HepG2 (cell line): ENCODE data around the gene KCNK2. TPM values are rescaled to one million over a fixed set of nuclear protein-coding genes. Genes with fewer than 3 reads are reported as not detected.

ENCODE experiments used
- ATAC-seq: fragments of 200-7000 bp; cut with Tn5 transposase; 3 replicates; pipeline ENCODE4 v1.9.1; 2020; ENCODE audit warnings: mild to moderate bottlenecking, moderate library complexity
- BruUV-seq: library from RNA; stranded (reverse); fragments of 400-500 nt; replicated peaks from 2 replicates; lab custom pipeline; 2021; lab: Mats Ljungman, UMichigan
- CTCF ChIA-PET: fragments of 300-600 bp; formaldehyde crosslinking; extraction: SDS; loops from one replicate; lab custom pipeline; 2021; ENCODE audit warnings: low total read pairs, inconsistent platforms, low intra/inter-chr PET ratio; lab: Yijun Ruan, JAX
- POLR2A ChIA-PET: fragments of 350-600 bp; sonication (Branson Sonifier 250); formaldehyde crosslinking; loops from one replicate; lab custom pipeline; 2020; ENCODE audit warnings: antibody characterized with exemption, inconsistent platforms; lab: Yijun Ruan, JAX
- DNase-seq: peaks from one replicate; pipeline ENCODE4 v3.0.0-alpha.2; 2015; ENCODE audit warnings: low spot score
- FAIRE-seq: peaks from 3 replicates; lab custom pipeline; 2011; peaks lifted over from hg19 to GRCh38; lab: Jason Lieb, UNC
- H2AFZ ChIP-seq: one replicate; pipeline ENCODE4 v1.6.1; 2011; ENCODE audit warnings: low read length, inconsistent platforms
- H3K27ac ChIP-seq: fragments of 300-600 bp; 3 replicates; pipeline ENCODE4 v1.8.0; 2011; ENCODE audit warnings: mixed run types, mild to moderate bottlenecking, mixed read lengths, low read length, inconsistent platforms; ENCODE audit not compliant: insufficient read depth; ENCODE audit errors: extremely low read length
- H3K27me3 ChIP-seq, 2 experiments: fragments of 200-600 bp in 1 of 2; 2 replicates in 1 of 2; 3 replicates in 1 of 2; pipeline versions ENCODE4 v1.6.0 to v1.8.0; 2011; ENCODE audit warnings: low read length in 2 of 2, mild to moderate bottlenecking in 2 of 2, moderate library complexity in 2 of 2, inconsistent platforms in 1 of 2; ENCODE audit not compliant: insufficient read depth in 2 of 2, control insufficient read depth in 1 of 2
- H3K36me3 ChIP-seq, 2 experiments: fragments of 200-600 bp in 1 of 2; replicated peaks in 1 of 2; 2 replicates in 1 of 2; 3 replicates in 1 of 2; pipeline versions ENCODE4 v1.5.1 to v1.8.0; 2011; ENCODE audit warnings: low read length in 2 of 2, inconsistent platforms in 1 of 2; ENCODE audit not compliant: insufficient read depth in 2 of 2, control insufficient read depth in 1 of 2
- H3K4me1 ChIP-seq: 2 replicates; pipeline ENCODE4 v1.5.1; 2012; ENCODE audit warnings: low read length, inconsistent platforms; ENCODE audit not compliant: insufficient read depth
- H3K4me2 ChIP-seq: 2 replicates; pipeline ENCODE4 v1.6.0; 2011; ENCODE audit warnings: low read depth, low read length, inconsistent platforms
- H3K4me3 ChIP-seq, 3 experiments: fragments of 200-600 bp in 1 of 3; sonication (generic), shearing (Covaris generic) in 1 of 3; replicated peaks in 1 of 3; 2 replicates each; pipeline ENCODE4 v1.5.1; 2011 to 2016; ENCODE audit warnings: low read length in 3 of 3, inconsistent platforms in 2 of 3, low read depth in 2 of 3, mild to moderate bottlenecking in 2 of 3, control low read depth in 1 of 3, mixed read lengths in 1 of 3; ENCODE audit not compliant: insufficient read depth in 1 of 3
- H3K79me2 ChIP-seq: one replicate; pipeline ENCODE4 v1.6.1; 2011; ENCODE audit warnings: low read length, inconsistent platforms; ENCODE audit not compliant: insufficient read depth
- H3K9ac ChIP-seq: 2 replicates; pipeline ENCODE4 v1.6.0; 2011; ENCODE audit warnings: mild to moderate bottlenecking, low read depth, low read length, inconsistent platforms; ENCODE audit not compliant: insufficient read depth
- H3K9me3 ChIP-seq: 2 replicates; pipeline ENCODE4 v1.5.1; 2012; ENCODE audit warnings: mild to moderate bottlenecking, low read length
- H4K20me1 ChIP-seq: 2 replicates; pipeline ENCODE4 v1.6.0; 2011; ENCODE audit warnings: inconsistent platforms, mild to moderate bottlenecking, low read length, moderate library complexity; ENCODE audit not compliant: insufficient read depth
- EHMT2 ChIP-seq: fragments of 200-600 bp; sonication (generic); IDR thresholded peaks from 2 replicates; pipeline ENCODE4 v1.7.0; 2017; ENCODE audit warnings: antibody characterized with exemption, low read depth, low read length, borderline replicate concordance
- HNRNPL ChIP-seq: fragments of 200-400 bp; formaldehyde crosslinking; IDR thresholded peaks from 2 replicates; pipeline ENCODE4 v1.6.1; 2017; ENCODE audit warnings: mild to moderate bottlenecking, low read depth, low read length
- HOXA5 ChIP-seq: sonication (generic); formaldehyde crosslinking; IDR thresholded peaks from 2 replicates; pipeline ENCODE4 v1.4.0; 2020; ENCODE audit warnings: missing genetic modification reagents
- KDM5A ChIP-seq: fragments of 200-600 bp; sonication (generic); IDR thresholded peaks from 2 replicates; pipeline ENCODE4 v1.7.0; 2018; ENCODE audit warnings: antibody characterized with exemption, mild to moderate bottlenecking, low read length, borderline replicate concordance
- KLF9 ChIP-seq: IDR thresholded peaks from 2 replicates; pipeline ENCODE4 v1.6.1; 2016; ENCODE audit warnings: low read depth
- NFKBIZ ChIP-seq: IDR thresholded peaks from 2 replicates; pipeline ENCODE4 v1.6.1; 2018; ENCODE audit warnings: missing genetic modification reagents, missing compliant biosample characterization
- TAF15 ChIP-seq: fragments of 200-400 bp; formaldehyde crosslinking; IDR thresholded peaks from one replicate; pipeline ENCODE4 v1.6.1; 2018; ENCODE audit warnings: mild to moderate bottlenecking, low read depth, low read length; ENCODE audit not compliant: poor library complexity, severe bottlenecking
- ZFP36L2 ChIP-seq: sonication (generic); formaldehyde crosslinking; IDR thresholded peaks from 2 replicates; pipeline ENCODE4 v1.4.0; 2020; ENCODE audit warnings: missing genetic modification reagents
- ZSCAN29 ChIP-seq: sonication (generic); formaldehyde crosslinking; conservative IDR thresholded peaks from 2 replicates; pipeline ENCODE4 v1.4.0; 2020; ENCODE audit warnings: mild to moderate bottlenecking, missing genetic modification reagents
- WGBS: methylation state at CpG from one replicate; pipeline ENCODE4 v1.1.6; 2017; ENCODE audit warnings: low lambda C conversion rate; 5-methylcytosine and 5-hydroxymethylcytosine counted together
- in situ Hi-C: cut with HindIII; loops from 2 replicates; pipeline ENCODE4 v1.10.0; 2017; ENCODE audit warnings: low pct_unique_long_range_greater_than_20kb; ENCODE audit not compliant: extremely low pct_ligation_motif_present
- intact Hi-C: fragments of 100-400 bp; cut with micrococcal nuclease; formaldehyde crosslinking; loops from one replicate; pipeline ENCODE4 v1.10.0; 2022; ENCODE audit not compliant: unreplicated experiment
- polyA plus RNA-seq, 8 experiments: library from polyadenylated mRNA; depleted of rRNA in 3 of 8; stranded (reverse) in 7 of 8; unstranded in 1 of 8; fragments of >200 nt; fragmentation: Illumina TruSeq in 4 of 8; extraction: Trizol in 4 of 8; gene quantifications; 2 replicates each; pipeline versions ENCODE4 v1.2.1 to v1.2.3, GENCODE V29; 2011 to 2016; ENCODE audit warnings: low read depth in 4 of 8, missing spikeins in 1 of 8, mixed read lengths in 1 of 8; ENCODE audit not compliant: insufficient read depth in 1 of 8
- total RNA-seq, 5 experiments: library from RNA; depleted of rRNA; stranded (reverse); fragments of >200 nt; fragmentation: Illumina TruSeq; extraction: Trizol; gene quantifications; 2 replicates each; pipeline ENCODE4 v1.2.3, GENCODE V29; 2016; ENCODE audit warnings: low read depth in 1 of 5
- TF ChIP-seq, protein P1 (sequence below): sonication (generic); formaldehyde crosslinking; IDR thresholded peaks from 2 replicates; pipeline ENCODE4 v1.4.0; 2020; ENCODE audit warnings: mild to moderate bottlenecking, missing genetic modification reagents
- TF ChIP-seq, protein P2 (sequence below): sonication (generic); formaldehyde crosslinking; IDR thresholded peaks from 2 replicates; pipeline ENCODE4 v1.4.0; 2020; ENCODE audit warnings: missing genetic modification reagents, mild to moderate bottlenecking, borderline replicate concordance

KCNK2 gene
- total and polyA plus RNA-seq, 2 of the 13 experiments (the other 11 are each of a cell fraction or from before 2014, with no cell fraction given) = not detected

- Histone ChIP-seq H3K4me1 (no peaks in the 10 kb centered on the region), H3K9me3 (no peaks in the 10 kb centered on the region), H4K20me1 (no peaks in the 10 kb centered on the region), H3K27me3 (no peaks in the 10 kb centered on the region; a peak in 1 of 5 replicates), H2AFZ (no peak overlapping the region), H3K9ac (no peak overlapping the region), H3K4me2 (no peak overlapping the region), H3K4me3 (no peak overlapping the region), H3K36me3 (no peaks in the 10 kb centered on the region), H3K27ac (no peak overlapping the region), H3K79me2 (no peaks in the 10 kb centered on the region)
- intact Hi-C loops (no loop called here), in situ Hi-C loops (no loop called here)
- TF ChIP-seq HOXA5 (CRISPR knock-in tag) = no peak
- TF ChIP-seq, protein P1, sequence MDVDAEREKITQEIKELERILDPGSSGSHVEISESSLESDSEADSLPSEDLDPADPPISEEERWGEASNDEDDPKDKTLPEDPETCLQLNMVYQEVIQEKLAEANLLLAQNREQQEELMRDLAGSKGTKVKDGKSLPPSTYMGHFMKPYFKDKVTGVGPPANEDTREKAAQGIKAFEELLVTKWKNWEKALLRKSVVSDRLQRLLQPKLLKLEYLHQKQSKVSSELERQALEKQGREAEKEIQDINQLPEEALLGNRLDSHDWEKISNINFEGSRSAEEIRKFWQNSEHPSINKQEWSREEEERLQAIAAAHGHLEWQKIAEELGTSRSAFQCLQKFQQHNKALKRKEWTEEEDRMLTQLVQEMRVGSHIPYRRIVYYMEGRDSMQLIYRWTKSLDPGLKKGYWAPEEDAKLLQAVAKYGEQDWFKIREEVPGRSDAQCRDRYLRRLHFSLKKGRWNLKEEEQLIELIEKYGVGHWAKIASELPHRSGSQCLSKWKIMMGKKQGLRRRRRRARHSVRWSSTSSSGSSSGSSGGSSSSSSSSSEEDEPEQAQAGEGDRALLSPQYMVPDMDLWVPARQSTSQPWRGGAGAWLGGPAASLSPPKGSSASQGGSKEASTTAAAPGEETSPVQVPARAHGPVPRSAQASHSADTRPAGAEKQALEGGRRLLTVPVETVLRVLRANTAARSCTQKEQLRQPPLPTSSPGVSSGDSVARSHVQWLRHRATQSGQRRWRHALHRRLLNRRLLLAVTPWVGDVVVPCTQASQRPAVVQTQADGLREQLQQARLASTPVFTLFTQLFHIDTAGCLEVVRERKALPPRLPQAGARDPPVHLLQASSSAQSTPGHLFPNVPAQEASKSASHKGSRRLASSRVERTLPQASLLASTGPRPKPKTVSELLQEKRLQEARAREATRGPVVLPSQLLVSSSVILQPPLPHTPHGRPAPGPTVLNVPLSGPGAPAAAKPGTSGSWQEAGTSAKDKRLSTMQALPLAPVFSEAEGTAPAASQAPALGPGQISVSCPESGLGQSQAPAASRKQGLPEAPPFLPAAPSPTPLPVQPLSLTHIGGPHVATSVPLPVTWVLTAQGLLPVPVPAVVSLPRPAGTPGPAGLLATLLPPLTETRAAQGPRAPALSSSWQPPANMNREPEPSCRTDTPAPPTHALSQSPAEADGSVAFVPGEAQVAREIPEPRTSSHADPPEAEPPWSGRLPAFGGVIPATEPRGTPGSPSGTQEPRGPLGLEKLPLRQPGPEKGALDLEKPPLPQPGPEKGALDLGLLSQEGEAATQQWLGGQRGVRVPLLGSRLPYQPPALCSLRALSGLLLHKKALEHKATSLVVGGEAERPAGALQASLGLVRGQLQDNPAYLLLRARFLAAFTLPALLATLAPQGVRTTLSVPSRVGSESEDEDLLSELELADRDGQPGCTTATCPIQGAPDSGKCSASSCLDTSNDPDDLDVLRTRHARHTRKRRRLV (CRISPR knock-in tag) = no peak
- no peak for TF ChIP-seq EHMT2
- TF ChIP-seq ZSCAN29 (CRISPR knock-in tag) = no peak
- no peak for TF ChIP-seq HNRNPL
- TF ChIP-seq KDM5A = no peak
- no peak for TF ChIP-seq ZFP36L2 (CRISPR knock-in tag)
- no peak for TF ChIP-seq NFKBIZ (CRISPR knock-in tag)
- no peak for TF ChIP-seq KLF9 (CRISPR knock-in tag)
- no peak for TF ChIP-seq TAF15
- TF ChIP-seq, protein P2, sequence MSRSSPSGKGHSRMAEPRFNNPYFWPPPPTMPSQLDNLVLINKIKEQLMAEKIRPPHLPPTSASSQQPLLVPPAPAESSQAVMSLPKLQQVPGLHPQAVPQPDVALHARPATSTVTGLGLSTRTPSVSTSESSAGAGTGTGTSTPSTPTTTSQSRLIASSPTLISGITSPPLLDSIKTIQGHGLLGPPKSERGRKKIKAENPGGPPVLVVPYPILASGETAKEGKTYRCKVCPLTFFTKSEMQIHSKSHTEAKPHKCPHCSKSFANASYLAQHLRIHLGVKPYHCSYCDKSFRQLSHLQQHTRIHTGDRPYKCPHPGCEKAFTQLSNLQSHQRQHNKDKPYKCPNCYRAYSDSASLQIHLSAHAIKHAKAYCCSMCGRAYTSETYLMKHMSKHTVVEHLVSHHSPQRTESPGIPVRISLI (CRISPR knock-in tag) = no peak
- WGBS = 35% methylated on average over 2 of the region's 2 CpGs
- ChIA-PET CTCF (no interaction called here), POLR2A (no interaction called here)
- BruUV-seq = no TSS peak
- no peak for DNase-seq
- FAIRE-seq = no peak
- no peak for ATAC-seq
Observed at GRCh38 chr1:215226757-215227156, 144.2 kb downstream of the KCNK2 start.
